ENCODE measurements around the gene SLC5A11. TPM values are rescaled to one million over a fixed set of nuclear protein-coding genes. Genes with fewer than 3 reads are reported as not detected.

SLC5A11 gene
- total and polyA plus RNA-seq, 4 donors, result 0.15 to 4.1 (median 0.92) TPM

DNA sequence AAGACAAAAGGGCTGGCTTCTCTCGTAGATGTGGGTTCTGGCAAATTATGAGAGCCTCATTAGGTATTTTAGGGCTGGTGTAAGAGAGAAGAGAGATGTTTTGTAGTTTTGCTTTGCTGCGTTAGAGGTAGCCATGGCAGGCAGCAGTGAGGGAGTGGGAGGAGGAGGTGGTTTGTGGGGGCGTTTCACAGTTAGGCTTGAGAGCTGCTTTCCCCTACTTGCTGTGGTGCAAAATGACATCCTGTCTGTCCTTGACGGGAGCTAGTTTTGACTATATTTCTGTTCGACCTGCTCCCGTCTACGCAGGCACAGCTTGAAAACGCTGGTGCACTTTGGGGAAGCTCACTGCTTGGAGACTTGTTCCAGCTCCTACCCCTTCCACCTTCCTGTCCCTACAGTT lies 75.5 kb downstream of the SLC5A11 start:
- Histone ChIP-seq H3K9ac (ENCODE audit: low read depth in 1 of 2, low read length in 2 of 2) (no peak overlapping the region), H3K9me3 (ENCODE audit: control insufficient read depth in 4 of 4, low read length in 3 of 4) (no peaks in the 10 kb centered on the region), H3K27ac (ENCODE audit: low read depth in 1 of 2, low read length in 2 of 2) (no peak overlapping the region), H3K4me1 (ENCODE audit: control insufficient read depth in 4 of 4, insufficient read depth in 4 of 4, low read length in 3 of 4) (peaks cover 0 to 2% (median 1%) of the 10 kb centered on the region in 4 donors), H3K4me3 (ENCODE audit: low read depth in 1 of 3, low read length in 3 of 3) (no peak overlapping the region), H3K27me3 (ENCODE audit: control insufficient read depth in 4 of 4, insufficient read depth in 4 of 4, low read length in 3 of 4) (no peaks in the 10 kb centered on the region), H3K36me3 (ENCODE audit: control insufficient read depth in 4 of 4, insufficient read depth in 3 of 4, low read depth in 1 of 4, low read length in 3 of 4) (peaks cover 0 to 37% (median 18%) of the 10 kb centered on the region in 4 donors)
- WGBS, result 92% methylated on average over 8 of the region's 8 CpGs
- DNase-seq (ENCODE audit: low spot score), result no peak
- TF ChIP-seq FOXA1 (IDR thresholded peaks at IDR 0.05) (no peak), HNF4A (conservative IDR thresholded peaks at IDR 0.05) (no peak), NR2F2 (IDR thresholded peaks at IDR 0.05) (no peak), GABPA (IDR thresholded peaks at IDR 0.05 in 1 of 2, conservative IDR thresholded peaks at IDR 0.05 in 1 of 2) (no peak), EGR1 (IDR thresholded peaks at IDR 0.05; ENCODE audit: low read depth in 2 of 2) (no peak), YY1 (IDR thresholded peaks at IDR 0.05) (no peak), HNF4G (IDR thresholded peaks at IDR 0.05) (no peak), RAD21 (IDR thresholded peaks at IDR 0.05) (no peak), TAF1 (conservative IDR thresholded peaks at IDR 0.05) (no peak), JUND (IDR thresholded peaks at IDR 0.05) (no peak), FOXA2 (IDR thresholded peaks at IDR 0.05) (no peak)
- TF ChIP-seq, protein P1, sequence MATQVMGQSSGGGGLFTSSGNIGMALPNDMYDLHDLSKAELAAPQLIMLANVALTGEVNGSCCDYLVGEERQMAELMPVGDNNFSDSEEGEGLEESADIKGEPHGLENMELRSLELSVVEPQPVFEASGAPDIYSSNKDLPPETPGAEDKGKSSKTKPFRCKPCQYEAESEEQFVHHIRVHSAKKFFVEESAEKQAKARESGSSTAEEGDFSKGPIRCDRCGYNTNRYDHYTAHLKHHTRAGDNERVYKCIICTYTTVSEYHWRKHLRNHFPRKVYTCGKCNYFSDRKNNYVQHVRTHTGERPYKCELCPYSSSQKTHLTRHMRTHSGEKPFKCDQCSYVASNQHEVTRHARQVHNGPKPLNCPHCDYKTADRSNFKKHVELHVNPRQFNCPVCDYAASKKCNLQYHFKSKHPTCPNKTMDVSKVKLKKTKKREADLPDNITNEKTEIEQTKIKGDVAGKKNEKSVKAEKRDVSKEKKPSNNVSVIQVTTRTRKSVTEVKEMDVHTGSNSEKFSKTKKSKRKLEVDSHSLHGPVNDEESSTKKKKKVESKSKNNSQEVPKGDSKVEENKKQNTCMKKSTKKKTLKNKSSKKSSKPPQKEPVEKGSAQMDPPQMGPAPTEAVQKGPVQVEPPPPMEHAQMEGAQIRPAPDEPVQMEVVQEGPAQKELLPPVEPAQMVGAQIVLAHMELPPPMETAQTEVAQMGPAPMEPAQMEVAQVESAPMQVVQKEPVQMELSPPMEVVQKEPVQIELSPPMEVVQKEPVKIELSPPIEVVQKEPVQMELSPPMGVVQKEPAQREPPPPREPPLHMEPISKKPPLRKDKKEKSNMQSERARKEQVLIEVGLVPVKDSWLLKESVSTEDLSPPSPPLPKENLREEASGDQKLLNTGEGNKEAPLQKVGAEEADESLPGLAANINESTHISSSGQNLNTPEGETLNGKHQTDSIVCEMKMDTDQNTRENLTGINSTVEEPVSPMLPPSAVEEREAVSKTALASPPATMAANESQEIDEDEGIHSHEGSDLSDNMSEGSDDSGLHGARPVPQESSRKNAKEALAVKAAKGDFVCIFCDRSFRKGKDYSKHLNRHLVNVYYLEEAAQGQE (IDR thresholded peaks at IDR 0.05), result no peak
- TF ChIP-seq, protein P2, sequence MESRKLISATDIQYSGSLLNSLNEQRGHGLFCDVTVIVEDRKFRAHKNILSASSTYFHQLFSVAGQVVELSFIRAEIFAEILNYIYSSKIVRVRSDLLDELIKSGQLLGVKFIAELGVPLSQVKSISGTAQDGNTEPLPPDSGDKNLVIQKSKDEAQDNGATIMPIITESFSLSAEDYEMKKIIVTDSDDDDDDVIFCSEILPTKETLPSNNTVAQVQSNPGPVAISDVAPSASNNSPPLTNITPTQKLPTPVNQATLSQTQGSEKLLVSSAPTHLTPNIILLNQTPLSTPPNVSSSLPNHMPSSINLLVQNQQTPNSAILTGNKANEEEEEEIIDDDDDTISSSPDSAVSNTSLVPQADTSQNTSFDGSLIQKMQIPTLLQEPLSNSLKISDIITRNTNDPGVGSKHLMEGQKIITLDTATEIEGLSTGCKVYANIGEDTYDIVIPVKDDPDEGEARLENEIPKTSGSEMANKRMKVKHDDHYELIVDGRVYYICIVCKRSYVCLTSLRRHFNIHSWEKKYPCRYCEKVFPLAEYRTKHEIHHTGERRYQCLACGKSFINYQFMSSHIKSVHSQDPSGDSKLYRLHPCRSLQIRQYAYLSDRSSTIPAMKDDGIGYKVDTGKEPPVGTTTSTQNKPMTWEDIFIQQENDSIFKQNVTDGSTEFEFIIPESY (IDR thresholded peaks at IDR 0.05), result no peak
- TF ChIP-seq, protein P3, sequence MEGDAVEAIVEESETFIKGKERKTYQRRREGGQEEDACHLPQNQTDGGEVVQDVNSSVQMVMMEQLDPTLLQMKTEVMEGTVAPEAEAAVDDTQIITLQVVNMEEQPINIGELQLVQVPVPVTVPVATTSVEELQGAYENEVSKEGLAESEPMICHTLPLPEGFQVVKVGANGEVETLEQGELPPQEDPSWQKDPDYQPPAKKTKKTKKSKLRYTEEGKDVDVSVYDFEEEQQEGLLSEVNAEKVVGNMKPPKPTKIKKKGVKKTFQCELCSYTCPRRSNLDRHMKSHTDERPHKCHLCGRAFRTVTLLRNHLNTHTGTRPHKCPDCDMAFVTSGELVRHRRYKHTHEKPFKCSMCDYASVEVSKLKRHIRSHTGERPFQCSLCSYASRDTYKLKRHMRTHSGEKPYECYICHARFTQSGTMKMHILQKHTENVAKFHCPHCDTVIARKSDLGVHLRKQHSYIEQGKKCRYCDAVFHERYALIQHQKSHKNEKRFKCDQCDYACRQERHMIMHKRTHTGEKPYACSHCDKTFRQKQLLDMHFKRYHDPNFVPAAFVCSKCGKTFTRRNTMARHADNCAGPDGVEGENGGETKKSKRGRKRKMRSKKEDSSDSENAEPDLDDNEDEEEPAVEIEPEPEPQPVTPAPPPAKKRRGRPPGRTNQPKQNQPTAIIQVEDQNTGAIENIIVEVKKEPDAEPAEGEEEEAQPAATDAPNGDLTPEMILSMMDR (IDR thresholded peaks at IDR 0.05; ENCODE audit: low read depth, low read length, missing input control), result no peak

DNA sequence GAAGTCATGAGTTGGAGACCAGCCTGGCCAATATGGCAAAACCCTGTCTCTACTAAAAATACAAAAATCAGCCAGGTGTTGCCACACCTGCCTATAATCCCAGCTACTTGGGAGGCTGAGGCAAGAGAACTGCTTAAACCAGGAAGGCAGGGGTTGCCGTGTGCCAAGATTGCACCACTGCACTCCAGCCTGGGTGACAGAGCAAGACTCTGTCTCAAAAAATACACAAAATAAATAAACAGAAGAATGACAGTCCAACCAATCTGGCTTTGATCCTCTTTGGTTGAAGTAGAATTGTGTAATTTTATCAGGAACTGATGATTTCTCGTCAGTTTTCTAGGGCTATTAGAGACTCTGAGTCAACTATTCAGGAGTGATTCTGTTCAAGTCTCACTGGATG lies 79.4 kb downstream of the SLC5A11 start:
- Histone ChIP-seq H3K9me3 (ENCODE audit: control insufficient read depth in 4 of 4, low read length in 3 of 4) (no peaks in the 10 kb centered on the region), H3K9ac (ENCODE audit: low read depth in 1 of 2, low read length in 2 of 2) (no peak overlapping the region), H3K36me3 (ENCODE audit: control insufficient read depth in 4 of 4, insufficient read depth in 3 of 4, low read depth in 1 of 4, low read length in 3 of 4) (peaks cover 2 to 26% (median 12%) of the 10 kb centered on the region in 4 donors), H3K4me3 (ENCODE audit: low read depth in 1 of 3, low read length in 3 of 3) (no peak overlapping the region), H3K4me1 (ENCODE audit: control insufficient read depth in 4 of 4, insufficient read depth in 4 of 4, low read length in 3 of 4) (peaks cover 0 to 8% (median 5%) of the 10 kb centered on the region in 4 donors), H3K27me3 (ENCODE audit: control insufficient read depth in 4 of 4, insufficient read depth in 4 of 4, low read length in 3 of 4) (no peaks in the 10 kb centered on the region), H3K27ac (ENCODE audit: low read depth in 1 of 2, low read length in 2 of 2) (peak overlapping the region in 1 of 2 donors; percentile 8)
- DNase-seq (ENCODE audit: low spot score), result no peak
- WGBS, result 36% methylated on average over 2 of the region's 2 CpGs
- TF ChIP-seq HNF4G (IDR thresholded peaks at IDR 0.05) (no peak), JUND (IDR thresholded peaks at IDR 0.05) (peak in 1 of 2 donors; percentile 67), HNF4A (conservative IDR thresholded peaks at IDR 0.05) (peak; percentile 57 to 71), EGR1 (IDR thresholded peaks at IDR 0.05; ENCODE audit: low read depth in 2 of 2) (peak in 1 of 2 donors; percentile 10), RXRA (IDR thresholded peaks at IDR 0.05) (peak; percentile 45 to 56), SP1 (IDR thresholded peaks at IDR 0.05) (peak; percentile 13), RAD21 (IDR thresholded peaks at IDR 0.05) (peak in 1 of 2 donors; percentile 20), FOXA1 (IDR thresholded peaks at IDR 0.05) (no peak)
- TF ChIP-seq, protein P1 (IDR thresholded peaks at IDR 0.05), result peak; percentile 14
- TF ChIP-seq, protein P3 (IDR thresholded peaks at IDR 0.05; ENCODE audit: low read depth, low read length, missing input control), result no peak

All from liver (tissue), 9 donors.